ENCODE measurements around the gene LONP2. TPM values are rescaled to one million over a fixed set of nuclear protein-coding genes. Genes with fewer than 3 reads are reported as not detected.
"Not testable (repeated sequence)": the region's sequence is repeated elsewhere in the genome, so short reads cannot be mapped to it uniquely, and the experiment has no call there.

LONP2 gene
- total and polyA plus RNA-seq, 2 of the 13 experiments (the other 11 are each of a cell fraction or from before 2014, with no cell fraction given): 39.2 to 63.3 TPM

GRCh38 chr16:48354385-48354784 is 110.3 kb downstream of the LONP2 start:
- CTCF ChIA-PET (ENCODE audit: low intra/inter-chr PET ratio, low total read pairs): interaction anchor here (1.6 to 2.8 kb wide), 6 partner anchors 66 to 276 kb away, joined by 4 to 38 read pairs (median 9); no protein-coding TSS in a partner anchor
- in situ Hi-C loops (cut with HindIII; ENCODE audit: extremely low pct_ligation_motif_present, low pct_unique_long_range_greater_than_20kb); intact Hi-C loops (cut with micrococcal nuclease; ENCODE audit: unreplicated experiment); H3K9ac ChIP-seq (ENCODE audit: insufficient read depth, low read depth, low read length); H3K4me3 ChIP-seq (replicated peaks in 1 of 3; ENCODE audit: insufficient read depth in 1 of 3, low read depth in 2 of 3, low read length in 3 of 3); H3K4me1 ChIP-seq (ENCODE audit: insufficient read depth, low read length); H3K4me2 ChIP-seq (ENCODE audit: low read depth, low read length); H3K27me3 ChIP-seq (ENCODE audit: control insufficient read depth in 1 of 2, insufficient read depth in 2 of 2, low read length in 2 of 2); FAIRE-seq; BruUV-seq (replicated peaks); H3K9me3 ChIP-seq (ENCODE audit: low read length); H3K27ac ChIP-seq (ENCODE audit: extremely low read length, insufficient read depth, low read length); H4K20me1 ChIP-seq (ENCODE audit: insufficient read depth, low read length); H2AFZ ChIP-seq (ENCODE audit: low read length); DNase-seq (ENCODE audit: low spot score); ATAC-seq: not testable (repeated sequence)
- POLR2A ChIA-PET: interaction anchor here (0.7 to 2.8 kb wide), 5 partner anchors 11 to 276 kb away, joined by 3 to 9 read pairs (median 4); no protein-coding TSS in a partner anchor
- WGBS (ENCODE audit: low lambda C conversion rate): 93% methylated on average over 5 of the region's 5 CpGs
- TF ChIP-seq AKAP8 (CRISPR knock-in tag; IDR thresholded peaks at IDR 0.05) (0 out of 2 replicates have a peak, but pooled peaks have one; percentile 16), PAF1 (CRISPR knock-in tag; IDR thresholded peaks at IDR 0.05) (peak; percentile 43; the same call in 1 of the 2 replicates)
- peaks cover 8 to 45% of the 10 kb centered on the region in 2 experiments for H3K36me3 ChIP-seq (replicated peaks in 1 of 2; ENCODE audit: control insufficient read depth in 1 of 2, insufficient read depth in 2 of 2, low read length in 2 of 2)
- peaks cover 13% of the 10 kb centered on the region for H3K79me2 ChIP-seq (ENCODE audit: insufficient read depth, low read length)

DNA sequence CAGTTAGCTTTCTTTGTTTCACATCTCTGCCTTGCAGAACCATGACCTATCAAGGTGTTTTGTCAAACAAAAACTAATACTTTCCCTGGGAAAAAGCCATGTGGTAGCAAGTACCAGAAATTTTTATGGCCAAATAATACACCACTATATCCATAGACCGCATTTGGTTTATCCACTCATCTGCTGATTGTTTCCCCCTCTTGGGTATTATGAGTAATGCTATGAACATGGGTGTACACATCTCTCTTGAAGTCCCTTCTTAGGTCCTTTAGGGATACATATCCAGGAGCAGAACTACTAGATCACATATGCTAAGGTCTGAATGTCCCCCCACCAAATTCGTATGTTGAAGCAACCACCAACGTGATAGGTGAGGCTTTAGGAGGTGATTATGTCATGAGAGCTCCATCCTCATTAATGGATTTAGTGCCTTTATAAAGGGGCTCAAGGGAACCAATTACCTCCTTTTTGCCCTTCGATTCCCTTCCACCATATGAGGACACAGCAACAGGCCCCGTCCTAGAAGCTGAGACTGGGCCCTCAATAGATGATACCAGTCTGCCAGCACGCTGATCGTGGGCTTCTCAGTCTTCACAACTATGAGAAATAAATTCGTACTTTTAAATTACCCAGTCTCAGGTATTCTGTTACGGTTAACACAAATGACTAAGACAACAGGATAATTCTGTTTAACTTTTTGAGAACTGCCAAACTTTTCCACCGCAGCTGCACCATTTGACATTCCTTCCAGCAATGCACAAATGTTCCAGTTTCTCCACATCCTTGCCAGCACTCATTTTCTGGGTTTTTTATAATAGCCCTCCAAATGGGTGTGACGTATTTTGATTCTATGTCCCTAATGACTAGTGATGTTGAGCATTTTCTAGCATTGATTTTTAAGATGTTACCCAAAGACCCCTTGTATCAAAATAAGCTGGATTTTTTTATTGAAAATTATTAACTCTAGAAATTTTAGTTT is 111.1 kb downstream of the LONP2 start:
- H3K36me3 ChIP-seq (replicated peaks in 1 of 2; ENCODE audit: control insufficient read depth in 1 of 2, insufficient read depth in 2 of 2, low read length in 2 of 2): peaks cover 8 to 38% of the 10 kb centered on the region in 2 experiments
- no peak for FAIRE-seq
- H3K4me2 ChIP-seq (ENCODE audit: low read depth, low read length): no peak overlapping the region
- CTCF ChIA-PET (ENCODE audit: low intra/inter-chr PET ratio, low total read pairs): interaction anchor here (1.7 to 2.8 kb wide), 4 partner anchors 80 to 268 kb away, joined by 5 to 38 read pairs (median 10); no protein-coding TSS in a partner anchor
- H4K20me1 ChIP-seq (ENCODE audit: insufficient read depth, low read length): no peaks in the 10 kb centered on the region
- H3K9ac ChIP-seq (ENCODE audit: insufficient read depth, low read depth, low read length): no peak overlapping the region
- H2AFZ ChIP-seq (ENCODE audit: low read length): no peak overlapping the region
- no peaks in the 10 kb centered on the region for H3K4me1 ChIP-seq (ENCODE audit: insufficient read depth, low read length)
- ATAC-seq: no peak
- DNase-seq (ENCODE audit: low spot score): no peak
- H3K27me3 ChIP-seq (ENCODE audit: control insufficient read depth in 1 of 2, insufficient read depth in 2 of 2, low read length in 2 of 2): no peaks in the 10 kb centered on the region
- intact Hi-C loops (cut with micrococcal nuclease; ENCODE audit: unreplicated experiment): no loop called here
- H3K27ac ChIP-seq (ENCODE audit: extremely low read length, insufficient read depth, low read length): no peak overlapping the region
- WGBS (ENCODE audit: low lambda C conversion rate): 97% methylated on average over 11 of the region's 11 CpGs
- POLR2A ChIA-PET: interaction anchor here (0.8 to 2.8 kb wide), 3 partner anchors 10 to 275 kb away, joined by 3 to 9 read pairs (median 4); no protein-coding TSS in a partner anchor
- no TSS peak for BruUV-seq (replicated peaks)
- no peak for TF ChIP-seq ZNF317 (CRISPR knock-in tag; IDR thresholded peaks at IDR 0.05)
- no peak for TF ChIP-seq ZNF10 (CRISPR knock-in tag; IDR thresholded peaks at IDR 0.05; ENCODE audit: borderline replicate concordance, low read depth)
- TF ChIP-seq POLR2A (IDR thresholded peaks at IDR 0.05; ENCODE audit: insufficient read depth in 1 of 2, low read depth in 2 of 2, low read length in 2 of 2): peak in 1 of 2 experiments; percentile 23; a peak in 1 of 4 replicates
- no peak for TF ChIP-seq HOXA9 (CRISPR knock-in tag; IDR thresholded peaks at IDR 0.05; ENCODE audit: borderline replicate concordance)
- TF ChIP-seq RBM22 (optimal IDR thresholded peaks at IDR 0.05; ENCODE audit: low read length): peak; percentile 98
- TF ChIP-seq SSRP1 (CRISPR knock-in tag; IDR thresholded peaks at IDR 0.05): 0 out of 2 replicates have a peak, but pooled peaks have one; percentile 10
- TF ChIP-seq AFF4 (CRISPR knock-in tag; IDR thresholded peaks at IDR 0.05): no peak
- TF ChIP-seq ATF7 (IDR thresholded peaks at IDR 0.05): no peak
- no peak for TF ChIP-seq ATF7 (CRISPR knock-in tag; IDR thresholded peaks at IDR 0.05)
- no peak overlapping the region for H3K4me3 ChIP-seq (replicated peaks in 1 of 3; ENCODE audit: insufficient read depth in 1 of 3, low read depth in 2 of 3, low read length in 3 of 3)
- H3K9me3 ChIP-seq (ENCODE audit: low read length): no peaks in the 10 kb centered on the region
- in situ Hi-C loops (cut with HindIII; ENCODE audit: extremely low pct_ligation_motif_present, low pct_unique_long_range_greater_than_20kb): loop anchor here (5.0 kb wide), 1 partner anchor 172 kb away; no protein-coding TSS in a partner anchor
- H3K79me2 ChIP-seq (ENCODE audit: insufficient read depth, low read length): peaks cover 21% of the 10 kb centered on the region
